ENCODE measurements around the gene POU2AF1. TPM values are rescaled to one million over a fixed set of nuclear protein-coding genes. Genes with fewer than 3 reads are reported as not detected.

The POU2AF1 gene, protein sequence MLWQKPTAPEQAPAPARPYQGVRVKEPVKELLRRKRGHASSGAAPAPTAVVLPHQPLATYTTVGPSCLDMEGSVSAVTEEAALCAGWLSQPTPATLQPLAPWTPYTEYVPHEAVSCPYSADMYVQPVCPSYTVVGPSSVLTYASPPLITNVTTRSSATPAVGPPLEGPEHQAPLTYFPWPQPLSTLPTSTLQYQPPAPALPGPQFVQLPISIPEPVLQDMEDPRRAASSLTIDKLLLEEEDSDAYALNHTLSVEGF
- 0.72 TPM for total RNA-seq

GRCh38 chr11:111378861-111379601 lies at the start of gene POU2AF1:
POU2AF1 (minus strand) TSS chr11:111379275; CDS start chr11:111379177, 98 bp downstream.
- DNase-seq = peak; percentile 45

DNA sequence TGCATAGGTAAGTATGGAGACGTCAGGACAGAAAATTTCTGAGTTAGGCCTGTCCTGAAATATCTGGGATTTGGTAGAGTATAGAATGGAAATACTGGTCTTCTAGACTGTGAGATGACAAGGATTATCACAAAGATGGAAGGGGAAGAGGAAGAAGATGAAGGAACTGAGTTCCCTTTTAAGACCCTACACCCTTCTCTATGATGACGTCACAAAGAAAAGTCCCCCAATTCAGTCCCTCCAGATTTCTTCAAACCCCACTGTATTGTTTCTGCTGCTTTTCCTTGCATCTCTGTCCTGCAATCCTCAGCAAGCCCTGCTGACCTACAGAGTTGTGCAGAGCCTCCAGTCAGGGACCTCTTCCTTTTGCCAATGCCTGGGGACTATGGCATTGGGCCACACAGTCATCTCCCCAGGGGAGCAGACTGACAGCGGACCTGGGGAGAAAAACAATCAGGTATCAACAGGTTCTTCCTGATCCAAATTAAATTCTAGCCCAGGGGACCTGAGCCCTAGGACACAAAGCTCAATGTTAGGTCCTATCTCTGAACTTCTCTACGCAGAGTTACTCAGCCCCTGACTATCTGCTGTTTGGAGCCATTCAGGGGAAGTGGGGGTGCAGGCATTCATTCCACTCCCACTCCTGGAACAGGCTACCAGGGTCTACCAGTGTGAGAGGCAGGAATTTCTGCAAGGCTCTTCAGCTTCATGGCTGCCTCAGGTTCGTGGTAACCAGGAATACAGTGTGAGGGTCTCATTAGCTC lies 49.2 kb upstream of the POU2AF1 start:
- DNase-seq = no peak

DNA sequence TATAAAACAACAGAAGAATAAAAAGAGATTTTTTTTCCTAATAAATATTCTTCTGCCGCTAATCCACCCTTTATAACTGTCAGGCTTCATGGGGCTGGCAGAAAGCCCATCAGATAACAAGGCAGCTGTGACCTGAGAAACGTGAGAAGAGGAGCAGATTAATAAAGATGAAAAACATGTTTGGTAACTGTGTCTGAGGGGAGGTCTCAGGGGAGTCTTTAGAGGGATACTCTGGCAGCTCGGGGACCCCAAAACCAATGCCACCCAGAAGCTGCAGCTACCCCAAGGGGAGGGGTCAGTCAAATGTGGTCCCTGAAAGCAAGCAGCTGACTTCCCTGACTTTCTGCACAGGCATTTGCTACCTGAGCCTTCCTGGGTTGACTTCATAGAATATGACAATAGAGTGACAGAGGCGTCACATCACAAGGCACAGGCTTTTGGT lies 48.4 kb upstream of the POU2AF1 start:
- DNase-seq = peak; percentile 56

GRCh38 chr11:111426617-111427016 lies 47.5 kb upstream of the POU2AF1 start:
- no peak for DNase-seq

GRCh38 chr11:111423250-111423615 lies 44.2 kb upstream of the POU2AF1 start:
- DNase-seq = no peak

GRCh38 chr11:111422494-111423249 lies 43.6 kb upstream of the POU2AF1 start:
- peak; percentile 68 for DNase-seq

GRCh38 chr11:111421251-111421650 lies 42.2 kb upstream of the POU2AF1 start:
- no peak for DNase-seq

- peak; percentile 64 for DNase-seq
Measured at GRCh38 chr11:111419641-111420327, 40.7 kb upstream of the POU2AF1 start.

DNA sequence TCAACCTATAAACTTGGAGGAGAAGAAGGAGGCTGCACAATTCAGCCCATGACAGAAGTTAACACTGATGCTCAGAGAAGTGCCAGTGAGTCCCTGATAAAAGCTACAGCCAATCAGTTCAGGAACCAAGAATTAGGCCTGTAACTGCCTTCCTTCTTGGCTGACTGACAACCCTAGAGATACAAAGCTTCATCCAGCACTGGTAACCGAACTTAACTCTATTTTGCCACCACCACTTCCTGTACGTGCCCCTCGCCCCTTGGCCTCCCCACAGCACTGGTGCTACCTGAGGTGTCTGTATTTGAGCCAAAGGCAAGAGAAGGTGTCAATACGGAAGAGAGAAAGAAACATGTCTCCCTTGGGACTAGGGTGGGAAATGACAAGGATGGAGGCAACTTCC lies 40.1 kb upstream of the POU2AF1 start:
- DNase-seq = no peak

- DNase-seq = no peak
Measured at GRCh38 chr11:111418436-111418787, 39.3 kb upstream of the POU2AF1 start.

DNA sequence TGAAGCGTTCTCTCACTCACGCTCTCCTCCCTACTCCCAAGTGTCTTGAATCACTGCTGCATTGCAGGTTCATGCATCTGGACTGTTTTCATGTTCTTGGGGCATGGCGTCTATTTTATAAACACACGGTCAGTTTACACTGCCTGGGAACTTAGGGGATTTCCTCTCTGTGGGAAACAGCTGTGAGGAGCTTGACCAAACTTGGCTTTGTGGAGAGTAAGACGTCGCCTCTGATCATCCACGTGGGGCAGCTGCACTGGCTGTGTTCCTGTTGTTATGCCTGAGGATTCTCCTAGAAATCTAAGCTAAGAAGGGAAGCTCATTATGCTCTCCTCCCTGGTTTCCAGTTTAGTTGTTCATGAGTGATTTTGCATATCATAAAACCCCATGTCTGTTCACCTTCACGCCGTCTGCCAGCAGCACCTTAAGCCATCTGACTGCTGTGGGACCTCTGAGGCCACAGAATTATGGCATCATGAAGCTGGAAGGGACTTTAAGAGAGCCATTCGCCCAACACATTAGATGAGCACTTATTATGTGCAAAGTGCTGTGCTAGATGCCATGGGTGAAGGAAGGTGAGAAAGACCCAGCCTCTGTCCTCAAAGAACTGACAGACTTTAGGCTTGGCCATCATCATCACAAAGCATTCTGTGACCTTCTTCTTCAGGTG lies 38.8 kb upstream of the POU2AF1 start:
- peak; percentile 97 for DNase-seq

GRCh38 chr11:111417011-111417765 lies 38.1 kb upstream of the POU2AF1 start:
- DNase-seq = peak; percentile 25

DNA sequence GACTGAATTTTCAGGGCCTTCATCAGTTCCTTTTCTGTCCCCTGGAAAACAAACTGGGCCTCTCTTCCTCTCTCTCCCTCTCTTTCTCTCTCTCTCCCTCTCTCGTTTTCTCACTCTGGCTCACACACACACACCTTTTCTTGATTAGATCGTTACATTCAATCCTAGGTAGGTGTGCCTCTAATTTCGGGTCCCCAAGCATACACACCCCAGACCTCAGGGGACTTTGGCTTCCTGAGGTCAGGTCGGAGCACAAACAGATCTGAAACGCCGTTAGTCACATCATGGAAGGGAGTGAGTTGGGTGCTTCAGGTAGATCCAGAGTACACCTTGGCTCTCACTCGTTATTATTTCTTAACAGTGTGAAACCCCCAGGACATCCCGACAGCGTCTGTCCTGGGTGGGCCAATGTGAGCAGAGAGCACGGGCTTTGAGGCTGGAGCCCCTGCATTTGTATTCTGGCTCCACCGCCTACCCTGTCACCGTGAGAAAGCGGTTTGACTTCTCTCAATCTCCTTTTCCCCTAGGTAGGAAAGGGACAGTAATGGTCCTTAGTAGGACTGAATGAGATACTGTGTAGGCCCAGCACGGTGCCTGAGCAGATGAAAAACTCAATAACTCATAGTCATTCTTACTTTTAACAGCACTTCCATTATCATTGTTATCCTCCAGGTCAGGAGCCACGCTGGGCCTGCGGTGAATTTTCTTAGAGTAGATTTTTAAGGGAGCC lies 37.3 kb upstream of the POU2AF1 start:
- DNase-seq = no peak

DNA sequence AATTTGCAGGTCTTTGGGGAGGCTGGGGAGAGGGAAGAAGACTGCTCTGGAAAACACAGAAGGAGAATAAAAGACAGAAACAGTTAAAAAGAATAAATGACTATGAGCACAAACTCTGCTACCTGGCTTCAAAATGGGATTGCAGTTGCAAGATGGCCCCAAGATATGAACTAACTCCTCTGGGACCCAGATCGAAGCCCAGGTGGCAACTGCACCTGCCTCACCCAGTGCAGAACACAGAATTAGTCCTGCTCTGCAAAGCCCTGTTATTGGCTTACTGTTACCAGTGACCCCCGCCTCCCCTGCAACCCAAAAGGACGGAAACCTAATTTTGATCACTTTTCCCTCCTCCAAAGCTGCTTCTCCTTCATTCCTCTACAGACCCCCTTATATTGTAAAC lies 35.9 kb upstream of the POU2AF1 start:
- DNase-seq = no peak

GRCh38 chr11:111414267-111414931 lies 35.3 kb upstream of the POU2AF1 start:
- DNase-seq = no peak

GRCh38 chr11:111413849-111414248 lies 34.8 kb upstream of the POU2AF1 start:
- DNase-seq = no peak

DNA sequence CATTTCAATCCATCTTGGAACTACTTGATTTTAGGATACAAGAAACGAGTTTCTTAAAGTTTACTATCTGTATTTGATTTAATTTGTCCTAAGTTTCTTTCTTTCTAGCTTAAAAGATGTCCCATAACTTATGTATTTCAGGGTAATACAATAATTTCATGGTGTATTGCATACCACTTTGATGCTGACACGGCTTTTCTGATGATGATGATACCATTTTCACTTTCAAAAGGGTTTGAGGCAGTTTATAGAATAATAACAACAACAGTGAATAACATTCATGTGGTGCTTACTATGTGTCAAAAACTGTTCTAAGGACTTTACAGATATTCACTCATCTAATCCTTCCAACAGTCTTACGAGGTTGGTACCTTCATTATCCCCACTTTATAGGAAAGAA lies 33.2 kb upstream of the POU2AF1 start:
- no peak for DNase-seq

- DNase-seq = no peak
Measured at GRCh38 chr11:111411456-111411855, 32.4 kb upstream of the POU2AF1 start.

GRCh38 chr11:111410951-111411350 lies 31.9 kb upstream of the POU2AF1 start:
- DNase-seq = no peak
